Smooth muscle cell (in vitro differentiated cells): ENCODE results near the gene LSAMP. TPM values are rescaled to one million over a fixed set of nuclear protein-coding genes. Genes with fewer than 3 reads are reported as not detected.

Experiments
- DNase-seq: peaks from one replicate; lab custom pipeline; 2025; ENCODE audit not compliant: unreplicated experiment; lab: John Stamatoyannopoulos, UW
- H2AFZ ChIP-seq: fragments of 200-600 bp; sonication (generic); 2 replicates; pipeline ENCODE4 v1.6.0; 2016; ENCODE audit warnings: antibody characterized with exemption, low read depth, mild to moderate bottlenecking
- H3F3A ChIP-seq: fragments of 200-600 bp; sonication (generic); 2 replicates; pipeline ENCODE4 v1.6.0; 2017; ENCODE audit warnings: antibody characterized with exemption, low read depth
- H3K27ac ChIP-seq: fragments of 200-600 bp; sonication (generic); 2 replicates; pipeline ENCODE4 v1.5.1; 2016; ENCODE audit warnings: low read depth, mild to moderate bottlenecking
- H3K27me3 ChIP-seq: fragments of 200-600 bp; sonication (generic); 2 replicates; pipeline ENCODE4 v1.6.1; 2016; ENCODE audit warnings: low read depth, mild to moderate bottlenecking
- H3K36me3 ChIP-seq: fragments of 200-600 bp; sonication (generic); 2 replicates; pipeline ENCODE4 v1.5.1; 2016; ENCODE audit warnings: low read depth
- H3K4me1 ChIP-seq: fragments of 200-600 bp; sonication (generic); 2 replicates; pipeline ENCODE4 v1.5.1; 2016; ENCODE audit warnings: low read depth
- H3K4me2 ChIP-seq: fragments of 200-600 bp; sonication (generic); 2 replicates; pipeline ENCODE4 v1.6.0; 2016; ENCODE audit warnings: mild to moderate bottlenecking
- H3K4me3 ChIP-seq: fragments of 200-600 bp; sonication (generic); 2 replicates; pipeline ENCODE4 v1.5.1; 2016; ENCODE audit warnings: mild to moderate bottlenecking
- H3K79me2 ChIP-seq: fragments of 200-600 bp; sonication (generic); 2 replicates; pipeline ENCODE4 v1.6.0; 2016; ENCODE audit warnings: low read depth, mild to moderate bottlenecking
- H3K9ac ChIP-seq: fragments of 200-600 bp; sonication (generic); 2 replicates; pipeline ENCODE4 v1.6.0; 2016; ENCODE audit warnings: low read depth
- H3K9me3 ChIP-seq: fragments of 200-600 bp; sonication (generic); replicated peaks from 2 replicates; pipeline ENCODE4 v1.5.1; 2016; ENCODE audit warnings: low read depth
- H4K20me1 ChIP-seq: fragments of 200-600 bp; sonication (generic); 2 replicates; pipeline ENCODE4 v1.6.0; 2016; ENCODE audit warnings: low read depth
- WGBS: methylation state at CpG from one replicate; pipeline ENCODE4 v1.1.7; 2016; ENCODE audit warnings: low lambda C conversion rate; 5-methylcytosine and 5-hydroxymethylcytosine counted together
- polyA plus RNA-seq: library from polyadenylated mRNA; unstranded; fragments of >200 nt; fragmentation: Nextera tagmentation; extraction: Ambion mirVana; gene quantifications from 2 replicates; pipeline ENCODE4 v1.2.1, GENCODE V29; 2016
- total RNA-seq: library from RNA; depleted of rRNA; stranded (reverse); fragments of >200 nt; gene quantifications from 2 replicates; pipeline ENCODE4 v1.2.3, GENCODE V29; 2014
- TF ChIP-seq, protein P1 (sequence below): fragments of 200-600 bp; sonication (generic); IDR thresholded peaks from 2 replicates; pipeline ENCODE4 v1.5.1; 2017; ENCODE audit warnings: borderline replicate concordance, mild to moderate bottlenecking, antibody characterized with exemption; ENCODE audit not compliant: insufficient read depth, poor library complexity, severe bottlenecking

Gene LSAMP
- total and polyA plus RNA-seq, 2 experiments from 2014 or later: 11.2 to 13.6 TPM

DNA sequence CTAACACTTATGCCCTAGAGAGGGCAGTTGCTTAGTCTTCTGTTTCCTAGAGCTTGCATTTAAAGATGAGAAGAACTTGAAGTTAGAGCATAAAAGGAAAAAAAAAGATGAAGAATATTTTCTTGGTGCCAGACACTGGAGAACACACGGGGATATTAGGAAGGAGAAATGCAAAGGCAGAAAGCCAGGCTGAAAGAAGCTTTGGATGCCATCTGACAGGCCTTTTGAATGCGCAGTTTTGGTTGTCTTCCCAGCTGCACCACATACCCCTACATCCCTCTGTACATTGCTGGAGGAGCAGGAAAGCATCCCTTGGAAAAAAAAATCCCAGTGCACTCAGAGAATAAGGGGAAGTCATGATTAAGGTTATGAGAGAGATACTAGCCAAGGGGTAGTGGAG lies 443.1 kb downstream of the LSAMP start:
- no peaks in the 10 kb centered on the region for H3K79me2 ChIP-seq
- no peak overlapping the region for H3K9ac ChIP-seq
- no peak overlapping the region for H2AFZ ChIP-seq
- H3K4me3 ChIP-seq: no peak overlapping the region
- H3K27ac ChIP-seq: no peak overlapping the region
- H3K27me3 ChIP-seq: no peaks in the 10 kb centered on the region
- TF ChIP-seq, protein P1, sequence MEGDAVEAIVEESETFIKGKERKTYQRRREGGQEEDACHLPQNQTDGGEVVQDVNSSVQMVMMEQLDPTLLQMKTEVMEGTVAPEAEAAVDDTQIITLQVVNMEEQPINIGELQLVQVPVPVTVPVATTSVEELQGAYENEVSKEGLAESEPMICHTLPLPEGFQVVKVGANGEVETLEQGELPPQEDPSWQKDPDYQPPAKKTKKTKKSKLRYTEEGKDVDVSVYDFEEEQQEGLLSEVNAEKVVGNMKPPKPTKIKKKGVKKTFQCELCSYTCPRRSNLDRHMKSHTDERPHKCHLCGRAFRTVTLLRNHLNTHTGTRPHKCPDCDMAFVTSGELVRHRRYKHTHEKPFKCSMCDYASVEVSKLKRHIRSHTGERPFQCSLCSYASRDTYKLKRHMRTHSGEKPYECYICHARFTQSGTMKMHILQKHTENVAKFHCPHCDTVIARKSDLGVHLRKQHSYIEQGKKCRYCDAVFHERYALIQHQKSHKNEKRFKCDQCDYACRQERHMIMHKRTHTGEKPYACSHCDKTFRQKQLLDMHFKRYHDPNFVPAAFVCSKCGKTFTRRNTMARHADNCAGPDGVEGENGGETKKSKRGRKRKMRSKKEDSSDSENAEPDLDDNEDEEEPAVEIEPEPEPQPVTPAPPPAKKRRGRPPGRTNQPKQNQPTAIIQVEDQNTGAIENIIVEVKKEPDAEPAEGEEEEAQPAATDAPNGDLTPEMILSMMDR: no peak
- H3K36me3 ChIP-seq: no peaks in the 10 kb centered on the region
- H3K4me1 ChIP-seq: peaks cover 3% of the 10 kb centered on the region
- no peaks in the 10 kb centered on the region for H4K20me1 ChIP-seq
- no peaks in the 10 kb centered on the region for H3F3A ChIP-seq
- 87% methylated on average over 2 of the region's 2 CpGs for WGBS
- no peak overlapping the region for H3K4me2 ChIP-seq
- DNase-seq: no peak
- no peaks in the 10 kb centered on the region for H3K9me3 ChIP-seq

DNA sequence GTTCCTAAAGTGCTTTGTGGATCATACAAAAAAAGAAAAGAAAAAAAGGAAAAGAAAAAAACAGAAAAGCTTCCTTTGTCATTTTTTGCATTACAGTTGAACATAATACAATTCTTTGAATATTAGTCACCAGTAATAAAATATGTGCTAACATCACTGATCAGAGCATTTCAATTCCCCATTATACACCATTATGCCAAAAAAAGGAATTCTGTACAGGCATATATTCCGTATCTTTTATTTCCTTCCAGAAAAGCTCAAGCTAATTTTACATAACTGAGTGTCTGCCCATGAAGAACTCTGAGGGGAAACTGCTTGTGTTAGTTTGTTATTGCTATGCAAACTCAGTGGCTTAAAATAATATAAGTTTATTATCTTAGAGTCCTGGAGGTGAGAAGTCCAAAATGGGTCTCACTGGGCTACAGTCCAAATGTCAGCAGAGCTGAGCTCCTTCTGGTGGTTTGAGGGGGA lies 444.1 kb downstream of the LSAMP start:
- Histone ChIP-seq H3K4me1 (peaks cover 3% of the 10 kb centered on the region), H3K27ac (peak overlapping the region; percentile 53), H3K36me3 (no peaks in the 10 kb centered on the region), H3K79me2 (no peaks in the 10 kb centered on the region), H3K4me2 (no peak overlapping the region), H3K9me3 (no peaks in the 10 kb centered on the region), H4K20me1 (no peaks in the 10 kb centered on the region), H3K27me3 (no peaks in the 10 kb centered on the region), H2AFZ (no peak overlapping the region), H3F3A (no peaks in the 10 kb centered on the region), H3K4me3 (no peak overlapping the region), H3K9ac (peak overlapping the region; percentile 25)
- no peak for DNase-seq
- 98% methylated on average over 1 of the region's 1 CpG for WGBS
- TF ChIP-seq, protein P1: no peak

DNA sequence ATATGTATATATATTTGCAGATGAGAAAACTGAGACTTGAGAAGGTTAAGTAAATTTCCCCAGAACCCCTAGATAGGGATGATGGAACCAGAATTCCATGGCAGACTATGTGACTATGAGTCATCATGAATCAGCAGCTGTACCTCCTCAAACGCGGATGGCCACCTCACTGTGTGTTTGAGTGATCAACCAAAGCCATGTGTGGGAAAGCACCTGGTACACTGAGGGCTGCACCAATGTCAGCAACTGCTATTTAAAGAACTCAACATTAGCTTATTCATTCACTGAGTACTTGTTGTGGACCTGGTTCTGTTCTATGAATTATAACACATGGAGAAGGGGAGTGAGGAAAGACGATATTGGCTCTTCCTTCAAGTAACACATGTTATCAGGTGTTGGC lies 445.0 kb downstream of the LSAMP start:
- H3K27ac ChIP-seq: peak overlapping the region; percentile 53
- peaks cover 3% of the 10 kb centered on the region for H3K4me1 ChIP-seq
- WGBS: 41% methylated on average over 3 of the region's 3 CpGs
- no peak for DNase-seq
- peak overlapping the region; percentile 25 for H3K9ac ChIP-seq
- no peaks in the 10 kb centered on the region for H3F3A ChIP-seq
- TF ChIP-seq, protein P1: no peak
- no peaks in the 10 kb centered on the region for H3K9me3 ChIP-seq
- no peak overlapping the region for H3K4me3 ChIP-seq
- no peak overlapping the region for H2AFZ ChIP-seq
- no peaks in the 10 kb centered on the region for H4K20me1 ChIP-seq
- H3K36me3 ChIP-seq: no peaks in the 10 kb centered on the region
- no peaks in the 10 kb centered on the region for H3K27me3 ChIP-seq
- H3K4me2 ChIP-seq: peak overlapping the region; percentile 36
- no peaks in the 10 kb centered on the region for H3K79me2 ChIP-seq

DNA sequence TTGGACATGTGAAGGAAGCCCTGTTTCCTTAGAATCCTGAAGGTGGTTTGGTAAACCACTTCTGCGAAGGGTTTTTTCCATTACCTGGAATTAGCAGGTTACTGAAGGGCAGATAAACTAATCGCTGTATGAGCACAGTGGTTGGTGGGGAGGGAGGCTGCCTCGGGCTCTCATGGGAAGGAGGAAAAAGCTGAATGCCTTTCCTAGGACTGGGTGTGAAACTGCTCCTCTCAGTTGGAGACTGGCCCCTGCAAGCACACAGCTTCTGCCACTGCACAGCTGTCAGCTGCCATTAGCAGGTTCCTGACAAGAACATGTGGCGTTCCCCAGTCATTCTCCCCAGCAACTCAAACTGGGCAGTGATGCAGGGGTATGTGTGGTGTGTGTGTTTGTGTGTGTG lies 445.7 kb downstream of the LSAMP start:
- no peak overlapping the region for H3K4me2 ChIP-seq
- H3K9ac ChIP-seq: no peak overlapping the region
- peak overlapping the region; percentile 53 for H3K27ac ChIP-seq
- H2AFZ ChIP-seq: no peak overlapping the region
- no peaks in the 10 kb centered on the region for H3K79me2 ChIP-seq
- H3K27me3 ChIP-seq: no peaks in the 10 kb centered on the region
- H3K4me1 ChIP-seq: peaks cover 3% of the 10 kb centered on the region
- H3K36me3 ChIP-seq: no peaks in the 10 kb centered on the region
- DNase-seq: no peak
- 68% methylated on average over 4 of the region's 4 CpGs for WGBS
- no peaks in the 10 kb centered on the region for H4K20me1 ChIP-seq
- no peaks in the 10 kb centered on the region for H3F3A ChIP-seq
- TF ChIP-seq, protein P1: no peak
- H3K4me3 ChIP-seq: no peak overlapping the region
- H3K9me3 ChIP-seq: no peaks in the 10 kb centered on the region
